HEK293T (cell line): Measurements from ENCODE around the gene DNAJC5.

Experiments
- CTCF ChIA-PET: fragments of 350-600 bp; formaldehyde crosslinking; extraction: SDS; loops from one replicate; lab custom pipeline; 2021; ENCODE audit warnings: antibody characterized with exemption, inconsistent platforms; lab: Yijun Ruan, JAX
- POLR2A ChIA-PET: fragments of 350-600 bp; formaldehyde crosslinking; extraction: SDS; loops from one replicate; lab custom pipeline; 2020; ENCODE audit warnings: antibody characterized with exemption, inconsistent platforms; lab: Yijun Ruan, JAX
- DNase-seq: peaks from one replicate; pipeline ENCODE4 v3.0.0; 2012; ENCODE audit warnings: mixed read lengths; ENCODE audit errors: extremely low spot score
- ARNT ChIP-seq: fragments of 450-650 bp; IDR thresholded peaks from 2 replicates; pipeline ENCODE4 v1.6.1; 2017; ENCODE audit warnings: mild to moderate bottlenecking
- BHLHE40 ChIP-seq: fragments of 450-650 bp; IDR thresholded peaks from 2 replicates; pipeline ENCODE4 v1.6.1; 2016; ENCODE audit warnings: mild to moderate bottlenecking, moderate library complexity, borderline replicate concordance
- CTBP1 ChIP-seq: fragments of 450-650 bp; IDR thresholded peaks from 2 replicates; pipeline ENCODE4 v1.6.1; 2016; ENCODE audit warnings: borderline replicate concordance
- ELF4 ChIP-seq: fragments of 450-650 bp; IDR thresholded peaks from 2 replicates; pipeline ENCODE4 v1.6.1; 2017; ENCODE audit warnings: antibody characterized with exemption
- FOXA1 ChIP-seq: fragments of 450-650 bp; IDR thresholded peaks from 2 replicates; pipeline ENCODE4 v1.6.1; 2016; ENCODE audit warnings: mild to moderate bottlenecking
- FOXK2 ChIP-seq: fragments of 450-650 bp; IDR thresholded peaks from 2 replicates; pipeline ENCODE4 v1.6.1; 2016; ENCODE audit warnings: mild to moderate bottlenecking
- FOXM1 ChIP-seq: fragments of 450-650 bp; IDR thresholded peaks from 2 replicates; pipeline ENCODE4 v1.6.1; 2017; ENCODE audit warnings: mild to moderate bottlenecking, borderline replicate concordance
- HDGF ChIP-seq: fragments of 450-650 bp; IDR thresholded peaks from 2 replicates; pipeline ENCODE4 v1.6.1; 2017; ENCODE audit warnings: antibody characterized with exemption, borderline replicate concordance
- L3MBTL2 ChIP-seq: fragments of 450-650 bp; conservative IDR thresholded peaks from 2 replicates; pipeline ENCODE4 v1.6.1; 2016; ENCODE audit warnings: mild to moderate bottlenecking
- LEF1 ChIP-seq: fragments of 450-650 bp; IDR thresholded peaks from 2 replicates; pipeline ENCODE4 v1.6.1; 2017; ENCODE audit warnings: mild to moderate bottlenecking, borderline replicate concordance
- NFRKB ChIP-seq: fragments of 450-650 bp; IDR thresholded peaks from 2 replicates; pipeline ENCODE4 v1.6.1; 2016; ENCODE audit warnings: mild to moderate bottlenecking, moderate library complexity
- SP1 ChIP-seq: fragments of 450-650 bp; IDR thresholded peaks from 2 replicates; pipeline ENCODE4 v1.6.1; 2017
- SUZ12 ChIP-seq: fragments of 450-650 bp; IDR thresholded peaks from 2 replicates; pipeline ENCODE4 v1.6.1; 2016; ENCODE audit warnings: mild to moderate bottlenecking
- TARDBP ChIP-seq: fragments of 450-650 bp; IDR thresholded peaks from 2 replicates; pipeline ENCODE4 v1.6.1; 2016
- ZNF384 ChIP-seq: fragments of 450-650 bp; IDR thresholded peaks from 2 replicates; pipeline ENCODE4 v1.6.1; 2016
- TF ChIP-seq, protein P1 (sequence below): fragments of 450-650 bp; IDR thresholded peaks from 2 replicates; pipeline ENCODE4 v1.6.1; 2016

Gene DNAJC5

DNA sequence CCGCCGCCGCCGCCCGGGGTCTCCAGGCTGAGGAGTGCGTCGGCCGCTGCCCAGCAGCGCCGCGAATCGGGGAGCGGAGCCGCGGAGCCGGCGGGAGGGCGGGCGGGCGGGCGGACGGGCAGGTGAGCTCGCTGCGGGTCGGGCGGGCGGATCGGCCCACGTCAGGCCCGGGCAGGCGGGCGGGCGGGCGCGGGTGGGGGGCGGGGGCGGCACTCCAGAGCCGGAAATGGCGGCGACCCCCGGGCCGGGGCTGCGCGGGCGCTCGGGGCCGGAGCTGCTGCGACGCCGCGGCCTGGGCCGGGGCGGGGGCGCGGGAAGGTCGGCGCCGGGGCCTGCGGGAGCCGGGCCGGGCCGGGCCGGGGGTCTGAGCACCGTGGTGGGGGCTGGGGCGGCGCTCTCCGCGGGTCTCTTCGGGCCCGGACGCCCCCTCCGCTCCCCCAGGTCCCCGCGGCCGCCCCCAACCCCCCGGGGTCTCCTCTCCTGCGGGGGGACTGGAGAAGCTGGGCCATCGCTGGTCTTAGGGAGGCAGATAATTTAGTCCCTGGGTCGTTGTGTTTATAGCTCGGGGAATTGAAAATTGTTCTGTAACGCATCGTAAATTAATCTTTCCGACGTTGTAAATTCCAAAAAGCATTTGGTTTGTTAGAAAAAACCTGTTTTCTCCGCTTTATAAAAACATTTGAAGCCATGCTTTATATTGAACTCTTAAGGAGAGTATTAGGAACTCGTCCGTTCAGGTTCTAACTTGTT, 451 bp downstream of the DNAJC5 start:
- no peak for DNase-seq
- CTCF ChIA-PET: interaction anchor here (1.1 to 1.3 kb wide), 2 partner anchors 79 to 85 kb away, joined by 3 read pairs; no protein-coding TSS in a partner anchor

DNA sequence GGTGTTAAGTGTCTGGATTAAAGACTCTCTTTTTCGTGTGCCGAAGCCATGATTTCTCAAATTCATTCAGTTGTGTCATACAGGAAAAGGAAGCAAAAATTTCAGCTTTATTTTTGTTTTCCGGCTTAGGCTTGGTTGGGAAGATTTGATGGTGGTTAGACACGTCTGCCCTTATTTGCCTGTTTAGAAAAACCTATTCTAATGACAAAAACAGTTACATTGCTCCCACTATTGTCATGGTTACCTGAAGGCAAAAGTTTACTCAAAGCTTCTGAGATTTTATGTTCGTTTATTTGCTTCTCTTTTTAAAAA, 982 bp downstream of the DNAJC5 start:
- TF ChIP-seq FOXA1: no peak
- no peak for TF ChIP-seq SUZ12
- no peak for TF ChIP-seq TARDBP
- no peak for TF ChIP-seq CTBP1
- TF ChIP-seq ZNF384: no peak
- TF ChIP-seq, protein P1, sequence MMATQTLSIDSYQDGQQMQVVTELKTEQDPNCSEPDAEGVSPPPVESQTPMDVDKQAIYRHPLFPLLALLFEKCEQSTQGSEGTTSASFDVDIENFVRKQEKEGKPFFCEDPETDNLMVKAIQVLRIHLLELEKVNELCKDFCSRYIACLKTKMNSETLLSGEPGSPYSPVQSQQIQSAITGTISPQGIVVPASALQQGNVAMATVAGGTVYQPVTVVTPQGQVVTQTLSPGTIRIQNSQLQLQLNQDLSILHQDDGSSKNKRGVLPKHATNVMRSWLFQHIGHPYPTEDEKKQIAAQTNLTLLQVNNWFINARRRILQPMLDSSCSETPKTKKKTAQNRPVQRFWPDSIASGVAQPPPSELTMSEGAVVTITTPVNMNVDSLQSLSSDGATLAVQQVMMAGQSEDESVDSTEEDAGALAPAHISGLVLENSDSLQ: no peak
- no peak for TF ChIP-seq FOXM1
- TF ChIP-seq FOXK2: no peak
- TF ChIP-seq BHLHE40: no peak
- no peak for TF ChIP-seq ARNT
- POLR2A ChIA-PET: interaction anchor here (1.0 to 1.6 kb wide), 3 partner anchors 11 to 31 kb away, joined by 3 to 7 read pairs (median 3); partner anchors contain the start of gene TPD52L2
- CTCF ChIA-PET: interaction anchor here (1.1 to 1.3 kb wide), 2 partner anchors 78 to 85 kb away, joined by 3 read pairs; no protein-coding TSS in a partner anchor
- DNase-seq: no peak

More for the DNA sequence above, 451 bp downstream of the DNAJC5 start:
- POLR2A ChIA-PET: interaction anchor here (1.0 to 1.8 kb wide), 4 partner anchors 11 to 30 kb away, joined by 3 to 10 read pairs (median 5); partner anchors contain the start of gene TPD52L2
- TF ChIP-seq ZNF384 (no peak), TARDBP (no peak), FOXK2 (no peak), SUZ12 (no peak), NFRKB (no peak), CTBP1 (no peak), SP1 (no peak), HDGF (no peak), FOXM1 (no peak), ELF4 (no peak), FOXA1 (no peak), BHLHE40 (no peak), ARNT (no peak), L3MBTL2 (no peak), LEF1 (no peak)
- TF ChIP-seq, protein P1: no peak

DNA sequence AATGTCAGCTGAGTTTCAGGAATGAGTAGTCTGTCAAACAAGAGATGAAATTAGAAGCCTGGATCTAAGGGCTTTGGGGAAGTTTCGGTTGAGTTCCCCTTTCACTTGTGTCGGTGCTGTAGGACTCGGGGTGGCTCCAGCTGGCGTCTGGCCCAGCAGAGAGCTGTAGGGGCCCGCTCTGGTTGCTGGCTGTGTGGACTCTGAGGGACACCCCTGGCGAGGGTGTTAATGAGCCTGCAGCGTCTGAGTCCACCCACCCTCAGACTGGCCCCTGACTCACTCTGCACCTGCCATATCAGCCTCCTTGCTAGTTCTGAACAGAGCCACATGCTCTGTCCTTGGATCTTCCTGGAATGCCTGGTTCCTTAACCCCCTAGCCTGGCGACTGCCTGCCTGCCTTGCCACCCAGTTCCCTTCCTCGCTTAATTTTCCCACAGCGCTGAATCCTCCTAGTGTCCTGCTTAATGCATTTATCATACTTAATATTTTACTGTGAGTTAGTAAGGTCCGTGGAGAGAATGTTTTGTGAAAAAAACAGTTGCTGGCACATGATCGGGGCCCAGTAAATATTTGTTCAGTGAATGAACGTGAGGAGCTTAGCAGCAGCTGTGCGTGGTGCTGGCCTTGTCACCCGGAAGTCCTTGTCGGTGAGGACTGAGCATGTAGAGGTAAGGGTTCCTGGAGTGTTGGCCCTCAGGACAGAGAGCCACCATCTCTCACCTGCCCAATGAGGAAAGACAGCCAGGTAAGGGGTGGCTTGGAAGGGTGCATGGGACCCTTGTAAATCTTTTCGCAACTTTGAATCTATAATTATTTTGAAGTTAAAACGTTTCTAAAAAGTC, 1.6 kb downstream of the DNAJC5 start:
- DNase-seq: no peak
- TF ChIP-seq, protein P1: no peak
- TF ChIP-seq FOXA1 (no peak), ELF4 (no peak), ARNT (no peak), L3MBTL2 (no peak), HDGF (no peak), BHLHE40 (no peak), CTBP1 (no peak), FOXM1 (no peak), SP1 (no peak), SUZ12 (no peak), LEF1 (no peak), ZNF384 (no peak), NFRKB (no peak)
- POLR2A ChIA-PET: interaction anchor here (1.0 to 1.6 kb wide), 3 partner anchors 10 to 32 kb away, joined by 3 to 7 read pairs (median 3); partner anchors contain the start of gene TPD52L2
- CTCF ChIA-PET: interaction anchor here (1.1 to 1.3 kb wide), 2 partner anchors 77 to 84 kb away, joined by 3 read pairs; no protein-coding TSS in a partner anchor

DNA sequence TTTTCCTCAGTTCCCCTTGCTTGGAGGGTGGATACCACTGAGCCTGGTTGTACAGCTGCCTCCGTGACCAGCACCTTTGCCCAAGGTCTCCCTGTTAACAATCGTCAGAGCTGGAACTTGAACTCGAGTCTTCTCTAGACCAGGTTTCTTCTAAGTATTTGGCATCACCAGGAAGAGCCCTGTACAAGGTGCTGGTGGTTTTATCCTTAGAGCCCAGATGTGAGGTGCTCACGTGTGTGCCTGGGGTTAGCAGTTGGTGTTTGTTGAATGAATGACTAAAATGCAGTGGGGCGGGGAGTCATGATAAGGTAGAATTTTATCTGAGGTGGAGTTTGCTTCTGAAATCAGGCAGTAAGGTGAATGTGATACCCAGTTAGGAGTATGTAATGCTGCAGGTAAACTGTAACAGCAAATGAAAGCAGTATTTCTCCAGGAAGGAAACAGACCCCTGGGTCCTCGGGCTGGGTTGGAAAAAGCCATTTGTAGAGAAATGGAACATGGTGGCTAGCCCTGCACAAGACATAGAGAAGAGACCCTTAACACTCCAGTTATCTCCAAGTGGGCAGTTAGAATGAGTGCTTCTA, 3.1 kb downstream of the DNAJC5 start:
- CTCF ChIA-PET: no interaction called here
- TF ChIP-seq TARDBP (no peak), L3MBTL2 (no peak), FOXK2 (no peak), CTBP1 (no peak), ZNF384 (no peak), LEF1 (no peak), ARNT (no peak), FOXA1 (no peak), NFRKB (no peak), FOXM1 (no peak), HDGF (no peak), SUZ12 (no peak), BHLHE40 (no peak)
- TF ChIP-seq, protein P1: no peak
- POLR2A ChIA-PET: no interaction called here
- no peak for DNase-seq
